ENCODE data around the gene PGC. TPM values are rescaled to one million over a fixed set of nuclear protein-coding genes. Genes with fewer than 3 reads are reported as not detected.
A peak's percentile ranks its signal among the peaks of the same experiment; 100 is the strongest.

The PGC gene
- polyA plus RNA-seq, 3 donors: not detected

DNA sequence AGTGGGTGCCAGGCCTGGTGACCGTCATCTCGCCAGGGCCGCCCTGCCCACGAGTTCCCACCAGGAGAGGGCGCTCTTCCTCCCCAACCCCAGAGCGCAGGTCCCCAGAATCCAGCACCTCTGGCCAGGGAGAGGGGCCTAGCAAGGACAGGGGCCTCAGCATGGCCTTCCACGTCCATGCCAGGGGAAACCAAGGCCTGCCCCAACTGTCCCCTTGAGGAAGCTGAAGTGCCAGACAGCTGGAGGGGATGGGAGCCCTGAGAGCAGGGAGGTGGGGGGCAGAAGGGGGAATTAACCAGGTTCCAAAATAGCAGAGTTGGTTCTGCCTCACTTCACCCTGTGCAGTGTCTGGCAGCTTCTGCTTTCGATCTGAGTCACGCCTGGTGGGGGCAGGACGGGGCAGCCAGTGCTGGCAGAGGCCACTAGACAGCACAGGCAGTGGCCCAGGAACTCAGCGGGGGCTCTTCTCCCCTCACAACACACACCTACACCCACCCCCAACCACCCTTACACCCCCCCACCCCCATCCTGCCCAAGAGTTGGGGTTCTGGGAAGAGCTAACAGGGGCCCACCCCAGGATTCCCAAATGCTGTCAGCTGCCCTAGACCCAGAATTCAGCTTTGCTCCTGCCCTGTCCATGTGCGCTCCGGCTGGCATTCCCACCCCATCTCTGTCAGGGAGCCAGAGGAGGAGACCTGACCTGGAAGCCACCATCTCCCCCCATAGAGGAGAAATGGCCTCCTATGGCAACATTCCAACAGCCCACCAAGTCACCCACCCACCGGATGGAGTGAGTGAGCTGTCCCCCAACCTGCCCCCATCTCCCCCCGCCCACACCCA, 41.0 kb downstream of the PGC start:
- Histone ChIP-seq H2AFZ (ENCODE audit: insufficient read depth, low read depth, low read length, poor library complexity, severe bottlenecking) (peak overlapping the region; percentile 54), H4K20me1 (ENCODE audit: insufficient read depth, low read length) (peaks cover 82% of the 10 kb centered on the region), H3K9me3 (replicated peaks in 1 of 2; ENCODE audit: control insufficient read depth in 1 of 2, insufficient read depth in 1 of 2, low read length in 2 of 2) (no peaks in the 10 kb centered on the region), H3K4me1 (ENCODE audit: control insufficient read depth in 1 of 2, insufficient read depth in 2 of 2, low read length in 2 of 2) (peaks cover 49 to 54% of the 10 kb centered on the region in 2 donors), H3K79me2 (ENCODE audit: insufficient read depth, low read length) (peaks cover 79% of the 10 kb centered on the region), H3K9ac (ENCODE audit: insufficient read depth, low read length, poor library complexity, severe bottlenecking) (peak overlapping the region; percentile 53), H3K4me2 (replicated peaks; ENCODE audit: extremely low read depth, low read length, poor library complexity, severe bottlenecking) (peak overlapping the region; percentile 70), H3K27me3 (ENCODE audit: control insufficient read depth in 2 of 2, insufficient read depth in 2 of 2, low read length in 2 of 2) (no peaks in the 10 kb centered on the region), H3K36me3 (replicated peaks in 1 of 2; ENCODE audit: control insufficient read depth in 1 of 2, insufficient read depth in 2 of 2, low read length in 2 of 2) (peaks cover 17 to 43% of the 10 kb centered on the region in 2 donors), H3K4me3 (replicated peaks in 1 of 3; ENCODE audit: low read depth in 2 of 3, low read length in 3 of 3) (peak overlapping the region in 2 of 3 experiments; percentile 6 to 66), H3K27ac (ENCODE audit: low read depth in 1 of 2, low read length in 2 of 2) (peak overlapping the region; percentile 87 to 89)
- H3K9me3 Mint-ChIP-seq: no peaks in the 10 kb centered on the region
- peak overlapping the region; percentile 61 to 82 for H3K4me3 Mint-ChIP-seq
- 19% methylated on average over 13 of the region's 15 CpGs for WGBS (ENCODE audit: insufficient coverage)
- TF ChIP-seq, protein P1, sequence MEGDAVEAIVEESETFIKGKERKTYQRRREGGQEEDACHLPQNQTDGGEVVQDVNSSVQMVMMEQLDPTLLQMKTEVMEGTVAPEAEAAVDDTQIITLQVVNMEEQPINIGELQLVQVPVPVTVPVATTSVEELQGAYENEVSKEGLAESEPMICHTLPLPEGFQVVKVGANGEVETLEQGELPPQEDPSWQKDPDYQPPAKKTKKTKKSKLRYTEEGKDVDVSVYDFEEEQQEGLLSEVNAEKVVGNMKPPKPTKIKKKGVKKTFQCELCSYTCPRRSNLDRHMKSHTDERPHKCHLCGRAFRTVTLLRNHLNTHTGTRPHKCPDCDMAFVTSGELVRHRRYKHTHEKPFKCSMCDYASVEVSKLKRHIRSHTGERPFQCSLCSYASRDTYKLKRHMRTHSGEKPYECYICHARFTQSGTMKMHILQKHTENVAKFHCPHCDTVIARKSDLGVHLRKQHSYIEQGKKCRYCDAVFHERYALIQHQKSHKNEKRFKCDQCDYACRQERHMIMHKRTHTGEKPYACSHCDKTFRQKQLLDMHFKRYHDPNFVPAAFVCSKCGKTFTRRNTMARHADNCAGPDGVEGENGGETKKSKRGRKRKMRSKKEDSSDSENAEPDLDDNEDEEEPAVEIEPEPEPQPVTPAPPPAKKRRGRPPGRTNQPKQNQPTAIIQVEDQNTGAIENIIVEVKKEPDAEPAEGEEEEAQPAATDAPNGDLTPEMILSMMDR (IDR thresholded peaks at IDR 0.05): peak; percentile 98
- peak; percentile 90 to 94 (median 92) for DNase-seq
- H3K27me3 Mint-ChIP-seq (ENCODE audit: low read depth in 3 of 3): no peaks in the 10 kb centered on the region
- intact Hi-C loops (cut with micrococcal nuclease): loop anchor here (1.0 to 10.0 kb wide), 5 partner anchors 17 to 71 kb away; partner anchors contain the start of genes FRS3 (in 2 of the 2) and TFEB (in 1 of the 2)
- peaks cover 65% of the 10 kb centered on the region for H3K4me1 Mint-ChIP-seq
- peak overlapping the region; percentile 92 to 97 (median 95) for H3K27ac Mint-ChIP-seq
- peaks cover 43 to 54% of the 10 kb centered on the region in 2 donors for H3K36me3 Mint-ChIP-seq

DNA sequence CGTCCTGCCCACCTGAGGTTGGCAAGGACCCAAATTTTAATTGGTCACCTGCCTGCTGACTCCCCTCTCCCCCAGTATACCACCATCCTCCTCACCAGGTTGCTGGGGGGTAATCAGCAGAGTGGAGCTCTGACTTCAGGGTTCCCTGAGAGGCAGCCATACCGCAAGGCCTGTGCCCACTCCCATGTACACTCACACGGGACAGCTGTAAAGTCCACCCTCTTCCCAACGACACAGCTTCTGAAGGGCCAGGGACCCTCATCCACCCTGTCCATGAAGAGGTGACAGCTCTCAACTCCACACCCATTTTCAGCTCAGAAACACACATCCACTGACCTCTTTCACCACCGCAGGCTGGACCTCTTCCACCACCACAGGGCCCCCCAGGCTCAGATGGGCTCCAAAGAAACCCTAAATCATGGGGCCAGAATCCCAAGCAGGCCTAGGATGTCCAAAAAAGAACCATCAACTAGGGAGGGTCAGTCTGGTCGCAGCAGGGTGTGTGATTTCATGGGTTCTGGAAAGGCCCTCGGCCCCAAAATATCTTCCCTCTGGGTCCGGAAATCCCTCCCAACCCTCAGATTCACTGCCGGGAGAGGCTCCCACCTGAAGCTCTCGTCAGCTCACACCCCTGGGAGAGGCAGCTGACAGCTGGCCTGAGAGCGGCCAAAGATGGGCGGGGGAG, 41.7 kb downstream of the PGC start:
- H4K20me1 ChIP-seq (ENCODE audit: insufficient read depth, low read length): peaks cover 82% of the 10 kb centered on the region
- TF ChIP-seq, protein P1 (IDR thresholded peaks at IDR 0.05): no peak
- H3K27me3 ChIP-seq (ENCODE audit: control insufficient read depth in 2 of 2, insufficient read depth in 2 of 2, low read length in 2 of 2): no peaks in the 10 kb centered on the region
- peak overlapping the region; percentile 87 to 89 for H3K27ac ChIP-seq (ENCODE audit: low read depth in 1 of 2, low read length in 2 of 2)
- WGBS (ENCODE audit: insufficient coverage): 71% methylated on average over 8 of the region's 12 CpGs
- no peak for DNase-seq
- H3K27me3 Mint-ChIP-seq (ENCODE audit: low read depth in 3 of 3): peaks cover 0 to 1% (median 0%) of the 10 kb centered on the region in 3 donors
- peak overlapping the region; percentile 53 for H3K9ac ChIP-seq (ENCODE audit: insufficient read depth, low read length, poor library complexity, severe bottlenecking)
- peak overlapping the region; percentile 70 for H3K4me2 ChIP-seq (replicated peaks; ENCODE audit: extremely low read depth, low read length, poor library complexity, severe bottlenecking)
- H3K9me3 Mint-ChIP-seq: no peaks in the 10 kb centered on the region
- H3K4me3 Mint-ChIP-seq: peak overlapping the region; percentile 57 to 61
- peaks cover 19 to 43% of the 10 kb centered on the region in 2 donors for H3K36me3 ChIP-seq (replicated peaks in 1 of 2; ENCODE audit: control insufficient read depth in 1 of 2, insufficient read depth in 2 of 2, low read length in 2 of 2)
- H3K36me3 Mint-ChIP-seq: peaks cover 41 to 52% of the 10 kb centered on the region in 2 donors
- peaks cover 49 to 54% of the 10 kb centered on the region in 2 donors for H3K4me1 ChIP-seq (ENCODE audit: control insufficient read depth in 1 of 2, insufficient read depth in 2 of 2, low read length in 2 of 2)
- H3K9me3 ChIP-seq (replicated peaks in 1 of 2; ENCODE audit: control insufficient read depth in 1 of 2, insufficient read depth in 1 of 2, low read length in 2 of 2): no peaks in the 10 kb centered on the region
- H3K79me2 ChIP-seq (ENCODE audit: insufficient read depth, low read length): peaks cover 79% of the 10 kb centered on the region
- intact Hi-C loops (cut with micrococcal nuclease): loop anchor here (5.0 to 10.0 kb wide), 2 partner anchors 69 to 72 kb away; partner anchors contain the start of gene FRS3 (in 2 of the 2)
- peak overlapping the region; percentile 54 for H2AFZ ChIP-seq (ENCODE audit: insufficient read depth, low read depth, low read length, poor library complexity, severe bottlenecking)
- peak overlapping the region in 2 of 3 experiments; percentile 6 to 66 for H3K4me3 ChIP-seq (replicated peaks in 1 of 3; ENCODE audit: low read depth in 2 of 3, low read length in 3 of 3)
- H3K27ac Mint-ChIP-seq: peak overlapping the region; percentile 92 to 97 (median 95)
- H3K4me1 Mint-ChIP-seq: peaks cover 65% of the 10 kb centered on the region

All from CD14-positive monocyte (primary cell).